Gastroesophageal sphincter (tissue), 4 donors: ENCODE results near the gene NDP. TPM values are rescaled to one million over a fixed set of nuclear protein-coding genes. Genes with fewer than 3 reads are reported as not detected.

Source experiments
- ATAC-seq: fragments of 150-250 bp; one replicate; pipeline ENCODE4 v1.9.1; 2016; ENCODE audit warnings: mild to moderate bottlenecking, moderate library complexity
- H3K27ac ChIP-seq, 4 donors: fragments of 200-600 bp; sonication (generic) in 3 of 4; 1 replicate in 3 of 4; 2 replicates in 1 of 4; pipeline ENCODE4 v1.5.1; 2016 to 2019
- H3K27me3 ChIP-seq: fragments of 200-600 bp; sonication (generic); one replicate; pipeline ENCODE4 v1.5.1; 2019
- H3K36me3 ChIP-seq, 2 donors: fragments of 200-600 bp; sonication (generic); one replicate each; pipeline ENCODE4 v1.5.1; 2019; ENCODE audit warnings: control low read depth in 1 of 2
- H3K4me1 ChIP-seq, 3 donors: fragments of 200-600 bp; sonication (generic); 1 replicate in 2 of 3; 2 replicates in 1 of 3; pipeline ENCODE4 v1.5.1; 2016 to 2019; ENCODE audit warnings: control low read depth in 2 of 3
- H3K4me3 ChIP-seq, 2 donors: fragments of 200-600 bp; sonication (generic); one replicate each; pipeline ENCODE4 v1.5.1; 2019; ENCODE audit warnings: mild to moderate bottlenecking in 1 of 2, moderate library complexity in 1 of 2
- H3K9me3 ChIP-seq, 3 donors: fragments of 200-600 bp; sonication (generic); one replicate each; pipeline ENCODE4 v1.5.1; 2017 to 2019; ENCODE audit warnings: control low read depth in 2 of 3
- EP300 ChIP-seq: sonication (generic); formaldehyde crosslinking; IDR thresholded peaks from one replicate; pipeline ENCODE4 v1.6.1; 2017; ENCODE audit warnings: antibody characterized with exemption, mild to moderate bottlenecking
- POLR2A ChIP-seq, 2 donors: fragments of 450-650 bp; IDR thresholded peaks; one replicate each; pipeline ENCODE4 v1.6.1; 2017; ENCODE audit warnings: antibody characterized with exemption in 2 of 2, mild to moderate bottlenecking in 2 of 2, moderate library complexity in 1 of 2
- POLR2AphosphoS5 ChIP-seq: sonication (generic); formaldehyde crosslinking; IDR thresholded peaks from one replicate; pipeline ENCODE4 v1.6.1; 2017; ENCODE audit warnings: antibody characterized with exemption
- WGBS, 2 donors: methylation state at CpG; one replicate each; pipeline ENCODE4 v1.1.5; 2018; ENCODE audit warnings: low coverage in 1 of 2; 5-methylcytosine and 5-hydroxymethylcytosine counted together
- total RNA-seq, 4 donors: library from RNA; depleted of rRNA; stranded (reverse); fragments of >200 nt; gene quantifications; one replicate each; pipeline ENCODE4 v1.1.0, GENCODE V29; 2016
- TF ChIP-seq, protein P1 (sequence below), 4 experiments: fragments of 200-600 bp in 2 of 4; fragments of 450-650 bp in 2 of 4; sonication (generic) in 1 of 4; IDR thresholded peaks; one replicate each; pipeline ENCODE4 v1.5.1; 2017 to 2019; ENCODE audit warnings: antibody characterized with exemption in 4 of 4, mild to moderate bottlenecking in 2 of 4, moderate library complexity in 2 of 4

The NDP gene
- total RNA-seq, 4 donors from 2014 or later: not detected

- TF ChIP-seq EP300: no peak
Observed at GRCh38 chrX:44017676-44018075, 44.5 kb upstream of the NDP start.

DNA sequence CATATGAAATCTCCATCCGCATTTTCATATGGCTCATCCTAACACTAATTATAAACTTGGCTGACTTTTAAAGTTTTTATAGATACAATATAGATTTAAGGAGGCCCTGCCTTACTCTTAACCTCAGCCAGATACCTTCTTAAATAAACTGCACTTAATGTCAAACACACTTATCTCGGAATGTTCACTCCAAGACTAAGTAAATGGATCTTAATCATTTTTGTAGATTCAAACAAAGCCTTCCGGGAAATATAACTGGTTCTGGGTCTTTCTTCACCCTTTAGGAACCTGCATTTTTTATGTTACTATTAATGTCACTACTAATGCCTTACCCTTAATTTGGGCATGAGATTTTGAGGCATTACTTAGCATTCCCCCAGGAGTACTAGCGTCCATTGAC lies 43.7 kb upstream of the NDP start:
- H3K36me3 ChIP-seq: no peaks in the 10 kb centered on the region
- H3K27ac ChIP-seq: no peak overlapping the region
- no peaks in the 10 kb centered on the region for H3K4me1 ChIP-seq
- TF ChIP-seq POLR2A (IDR thresholded peaks at IDR 0.05) (no peak), EP300 (no peak), POLR2AphosphoS5 (no peak)
- TF ChIP-seq, protein P1, sequence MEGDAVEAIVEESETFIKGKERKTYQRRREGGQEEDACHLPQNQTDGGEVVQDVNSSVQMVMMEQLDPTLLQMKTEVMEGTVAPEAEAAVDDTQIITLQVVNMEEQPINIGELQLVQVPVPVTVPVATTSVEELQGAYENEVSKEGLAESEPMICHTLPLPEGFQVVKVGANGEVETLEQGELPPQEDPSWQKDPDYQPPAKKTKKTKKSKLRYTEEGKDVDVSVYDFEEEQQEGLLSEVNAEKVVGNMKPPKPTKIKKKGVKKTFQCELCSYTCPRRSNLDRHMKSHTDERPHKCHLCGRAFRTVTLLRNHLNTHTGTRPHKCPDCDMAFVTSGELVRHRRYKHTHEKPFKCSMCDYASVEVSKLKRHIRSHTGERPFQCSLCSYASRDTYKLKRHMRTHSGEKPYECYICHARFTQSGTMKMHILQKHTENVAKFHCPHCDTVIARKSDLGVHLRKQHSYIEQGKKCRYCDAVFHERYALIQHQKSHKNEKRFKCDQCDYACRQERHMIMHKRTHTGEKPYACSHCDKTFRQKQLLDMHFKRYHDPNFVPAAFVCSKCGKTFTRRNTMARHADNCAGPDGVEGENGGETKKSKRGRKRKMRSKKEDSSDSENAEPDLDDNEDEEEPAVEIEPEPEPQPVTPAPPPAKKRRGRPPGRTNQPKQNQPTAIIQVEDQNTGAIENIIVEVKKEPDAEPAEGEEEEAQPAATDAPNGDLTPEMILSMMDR (IDR thresholded peaks at IDR 0.05): no peak
- no peak overlapping the region for H3K4me3 ChIP-seq
- H3K27me3 ChIP-seq: no peaks in the 10 kb centered on the region
- WGBS, 2 donors: 57 to 67% methylated on average over 4 of the region's 4 CpGs
- H3K9me3 ChIP-seq: no peaks in the 10 kb centered on the region
- ATAC-seq: no peak

More at GRCh38 chrX:44017676-44018075, 44.5 kb upstream of the NDP start:
- H3K36me3 ChIP-seq: no peaks in the 10 kb centered on the region
- no peak for ATAC-seq
- no peaks in the 10 kb centered on the region for H3K4me1 ChIP-seq
- WGBS, 2 donors: 63 to 100% methylated on average over 1 to 2 of the region's 3 CpGs
- H3K9me3 ChIP-seq: no peaks in the 10 kb centered on the region
- no peak overlapping the region for H3K27ac ChIP-seq
- H3K4me3 ChIP-seq: no peak overlapping the region
- no peaks in the 10 kb centered on the region for H3K27me3 ChIP-seq

DNA sequence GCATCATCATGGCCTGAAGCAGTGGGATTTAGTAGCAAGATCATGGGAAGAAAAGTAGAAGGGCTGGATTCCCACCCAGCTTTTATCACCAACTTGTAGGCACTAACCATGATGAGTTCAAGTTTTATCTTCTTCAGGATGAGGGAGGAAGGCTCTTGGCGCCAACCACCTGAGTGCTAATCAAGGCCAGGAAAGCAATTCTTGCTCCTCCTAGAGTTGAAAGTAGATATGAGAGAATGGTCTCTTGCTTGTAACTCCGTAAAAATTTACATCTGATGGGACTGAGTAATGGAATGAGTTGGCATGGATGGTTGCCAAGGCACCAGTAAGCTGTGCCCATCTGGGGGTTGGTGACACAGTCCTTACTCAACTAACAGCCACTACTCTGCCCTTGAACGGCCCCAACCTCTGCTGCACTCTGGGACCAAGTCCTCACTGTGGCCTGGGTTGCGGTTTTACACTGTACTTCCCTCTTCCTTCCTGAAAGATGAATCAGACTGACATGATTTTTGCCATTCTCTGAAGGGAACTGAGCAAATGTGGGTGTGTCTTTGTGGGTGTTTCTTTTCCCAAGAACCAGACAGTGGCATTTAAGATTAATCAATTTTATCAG lies 39.4 kb upstream of the NDP start:
- 61 to 75% methylated on average over 1 to 3 of the region's 4 CpGs for WGBS, 2 donors
- H3K4me1 ChIP-seq: no peaks in the 10 kb centered on the region
- H3K27me3 ChIP-seq: no peaks in the 10 kb centered on the region
- no peak overlapping the region for H3K27ac ChIP-seq
- TF ChIP-seq POLR2A (IDR thresholded peaks at IDR 0.05) (no peak), EP300 (no peak), POLR2AphosphoS5 (no peak)
- TF ChIP-seq, protein P1 (IDR thresholded peaks at IDR 0.05): no peak
- no peaks in the 10 kb centered on the region for H3K9me3 ChIP-seq
- H3K36me3 ChIP-seq: no peaks in the 10 kb centered on the region
- no peak overlapping the region for H3K4me3 ChIP-seq
- peak; percentile 31 for ATAC-seq

GRCh38 chrX:44011506-44011905 lies 38.3 kb upstream of the NDP start:
- TF ChIP-seq EP300: no peak
- TF ChIP-seq, protein P1 (IDR thresholded peaks at IDR 0.05): no peak
- TF ChIP-seq POLR2A (IDR thresholded peaks at IDR 0.05): no peak
- TF ChIP-seq POLR2AphosphoS5: no peak
- H3K27me3 ChIP-seq: no peaks in the 10 kb centered on the region
- H3K27ac ChIP-seq: no peak overlapping the region
- WGBS, 2 donors: 46 to 71% methylated on average over 2 to 3 of the region's 3 CpGs
- no peak overlapping the region for H3K4me3 ChIP-seq
- H3K9me3 ChIP-seq: no peaks in the 10 kb centered on the region
- ATAC-seq: no peak
- no peaks in the 10 kb centered on the region for H3K4me1 ChIP-seq
- no peaks in the 10 kb centered on the region for H3K36me3 ChIP-seq

DNA sequence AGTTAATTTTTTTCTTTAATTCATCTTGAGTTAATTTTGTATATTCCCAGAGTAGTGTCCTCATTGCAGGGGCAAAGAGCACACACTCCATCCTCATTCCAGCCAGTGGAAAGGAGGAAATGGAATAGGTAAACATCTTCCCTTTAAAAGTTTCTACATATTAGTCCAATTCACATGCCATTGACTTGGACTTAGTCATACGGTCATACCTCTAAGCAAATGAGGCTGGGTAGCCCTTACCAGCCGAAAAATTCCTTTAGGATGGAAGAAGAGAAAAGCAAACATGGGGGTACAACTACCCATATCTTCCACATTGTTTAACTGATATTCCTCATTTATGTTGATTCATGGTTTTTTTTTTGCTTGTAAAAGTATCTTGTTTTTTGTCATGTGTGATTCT lies 37.4 kb upstream of the NDP start:
- Histone ChIP-seq H3K27ac (no peak overlapping the region), H3K4me3 (no peak overlapping the region), H3K36me3 (no peaks in the 10 kb centered on the region), H3K9me3 (no peaks in the 10 kb centered on the region), H3K27me3 (no peaks in the 10 kb centered on the region), H3K4me1 (no peaks in the 10 kb centered on the region)
- TF ChIP-seq POLR2A (IDR thresholded peaks at IDR 0.05) (no peak), POLR2AphosphoS5 (no peak), EP300 (no peak)
- TF ChIP-seq, protein P1 (IDR thresholded peaks at IDR 0.05): no peak
- ATAC-seq: no peak
- WGBS, 2 donors: 54% methylated on average over 2 of the region's 2 CpGs; no CpG with 5 or more reads in 1 of the 2 donors
